Activated T-cell treated with anti-CD3 and anti-CD28 coated beads, Interleukin-2, amount 50 U/mL, for 48 hours (primary cell): ENCODE results near the gene OTULIN.

Experiments used
- DNase-seq, 2 experiments: peaks; one replicate each; pipeline ENCODE4 v3.0.0-alpha.2; 2020

Gene OTULIN

DNA sequence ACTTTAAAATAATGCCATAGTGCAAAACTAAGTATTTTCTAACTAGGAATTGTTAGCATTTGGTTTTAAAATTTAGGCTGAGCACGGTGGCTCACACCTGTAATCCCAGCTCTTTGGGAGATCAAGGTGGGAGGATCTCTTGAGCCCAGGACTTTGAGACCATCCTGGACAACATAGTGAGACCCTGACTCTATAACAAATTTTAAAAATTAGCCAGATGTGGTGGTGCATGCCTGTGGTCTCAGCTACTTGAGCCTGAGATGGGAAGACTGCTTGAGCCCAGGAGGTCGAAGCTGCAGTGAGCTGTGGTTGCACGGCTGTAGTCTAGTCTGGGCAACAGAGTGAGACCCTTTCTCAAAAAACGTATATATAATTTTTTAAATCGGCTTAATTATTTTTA, 4.9 kb downstream of the OTULIN start:
- DNase-seq: no peak

GRCh38 chr5:14669975-14670374, 5.5 kb downstream of the OTULIN start:
- DNase-seq: no peak

DNA sequence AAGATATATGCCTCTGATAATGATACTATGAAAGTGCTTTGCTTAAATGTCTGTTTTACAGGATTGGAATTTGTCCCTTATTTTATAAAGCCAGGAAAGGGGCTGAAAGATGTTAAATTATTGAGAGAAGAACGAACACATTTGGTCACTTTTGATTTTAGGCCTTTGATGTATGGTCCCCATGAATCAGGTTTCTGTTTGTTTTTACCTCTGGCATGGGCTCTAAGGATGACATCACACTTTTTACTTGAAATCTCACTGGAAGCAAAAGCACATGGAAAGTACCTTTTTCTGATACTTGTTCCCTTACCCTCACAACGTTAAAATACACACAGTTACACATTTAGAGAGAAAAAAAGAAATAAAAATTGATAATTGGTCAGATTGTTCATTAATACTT, 6.9 kb downstream of the OTULIN start:
- no peak for DNase-seq

GRCh38 chr5:14672082-14672481, 7.6 kb downstream of the OTULIN start:
- DNase-seq: no peak

GRCh38 chr5:14672484-14673394, 8.2 kb downstream of the OTULIN start:
- DNase-seq: no peak

DNA sequence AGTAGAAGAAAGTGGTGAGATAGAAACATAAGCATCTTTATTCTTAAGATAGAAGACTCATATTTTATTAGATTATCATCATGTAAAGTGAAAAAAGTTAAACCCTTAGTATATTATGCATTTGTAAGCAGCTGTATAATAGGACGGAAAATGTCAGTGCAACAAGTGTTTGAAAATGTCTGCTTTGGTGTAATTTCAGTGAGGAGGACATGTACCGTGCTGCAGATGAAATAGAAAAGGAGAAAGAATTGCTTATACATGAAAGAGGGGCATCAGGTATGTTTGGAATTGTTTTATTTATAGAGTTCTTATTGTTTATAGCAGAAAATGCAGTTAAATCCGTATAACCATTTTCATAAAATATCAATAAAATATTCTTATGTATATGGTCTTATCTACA, 8.9 kb downstream of the OTULIN start:
- DNase-seq: no peak

DNA sequence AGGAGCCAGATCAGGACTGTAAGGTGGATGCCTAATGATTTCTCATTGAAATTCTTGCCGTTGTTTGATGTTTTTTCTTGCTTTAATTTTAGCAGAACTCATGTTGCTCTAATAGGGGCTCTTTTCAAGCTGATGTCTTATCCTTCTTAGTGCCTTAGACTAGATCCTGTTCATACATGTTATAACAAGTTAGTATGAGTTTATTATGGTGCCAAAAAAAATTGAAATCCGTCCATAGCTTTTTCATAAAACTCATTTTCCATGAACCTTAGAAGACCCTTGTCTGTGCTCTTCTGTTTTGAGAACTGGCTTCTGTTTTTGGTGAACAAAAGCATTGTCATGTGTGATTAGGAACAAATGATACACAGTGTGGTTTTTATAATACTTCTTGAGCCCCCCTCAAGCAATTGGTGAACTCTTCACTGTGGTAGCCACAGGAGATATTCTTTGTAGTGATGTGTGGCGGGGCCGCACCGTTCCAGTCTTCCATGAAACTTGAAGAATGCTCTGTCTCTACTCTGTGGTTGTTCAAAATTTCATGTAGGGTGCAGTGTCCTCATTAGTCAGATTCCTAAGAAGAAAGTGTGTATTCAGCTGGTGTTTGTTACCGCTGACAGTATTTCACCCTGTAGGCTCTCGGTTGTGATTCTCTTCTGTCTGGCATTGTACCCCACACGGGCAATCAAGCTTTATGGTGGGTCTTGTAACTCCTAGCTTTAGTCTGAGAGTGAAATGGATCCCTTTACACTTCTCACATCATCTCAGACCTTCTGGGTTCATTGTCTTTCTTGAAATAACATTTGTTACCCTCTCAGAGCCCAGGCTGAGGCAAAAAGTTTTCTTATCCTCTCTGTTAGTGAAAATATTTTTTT, 10.7 kb downstream of the OTULIN start:
- DNase-seq: no peak

- DNase-seq: no peak
Observed at GRCh38 chr5:14675865-14676300, 11.4 kb downstream of the OTULIN start.

DNA sequence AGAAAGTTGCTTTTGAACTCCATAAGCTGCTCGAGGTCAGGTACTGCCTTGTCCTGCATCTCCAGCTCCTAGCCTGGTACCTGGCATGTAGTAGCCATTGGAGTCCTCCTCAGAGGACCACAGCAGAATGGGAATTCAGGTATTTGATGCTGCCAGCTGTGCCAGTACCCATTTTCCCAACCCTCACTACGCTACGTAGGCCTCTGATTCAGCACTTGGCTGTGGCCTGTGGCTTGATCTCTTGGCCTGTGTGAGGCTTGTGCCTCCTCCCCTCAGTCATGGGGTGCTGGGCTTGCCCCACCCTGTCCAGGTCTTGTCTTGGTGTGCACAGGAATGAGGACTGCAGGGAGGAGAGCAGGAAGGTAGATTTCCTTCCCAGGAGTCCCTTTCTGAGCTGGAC, 11.8 kb downstream of the OTULIN start:
- DNase-seq: peak in 1 of 2 experiments; percentile 60

- DNase-seq: no peak
Observed at GRCh38 chr5:14678773-14679334, 14.3 kb downstream of the OTULIN start.

DNA sequence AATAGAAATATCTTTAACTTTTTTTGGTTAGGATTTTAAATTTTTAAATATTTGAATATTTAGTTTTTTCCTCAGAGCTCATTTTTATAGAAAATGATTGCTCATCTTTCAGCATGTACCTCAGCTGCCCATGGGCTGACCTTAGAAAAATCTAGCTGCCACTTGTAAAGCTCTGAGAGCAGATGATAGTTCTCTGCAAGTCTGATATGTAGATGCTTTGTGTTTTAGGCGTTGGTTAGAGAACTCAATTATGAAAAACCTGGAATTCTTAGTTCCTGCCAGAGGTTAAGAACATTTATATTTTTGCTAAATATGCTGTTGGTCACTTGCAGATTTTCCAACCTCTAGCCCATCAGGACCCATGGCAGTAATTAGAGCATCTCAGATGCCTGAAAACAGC, 15.1 kb downstream of the OTULIN start:
- no peak for DNase-seq

DNA sequence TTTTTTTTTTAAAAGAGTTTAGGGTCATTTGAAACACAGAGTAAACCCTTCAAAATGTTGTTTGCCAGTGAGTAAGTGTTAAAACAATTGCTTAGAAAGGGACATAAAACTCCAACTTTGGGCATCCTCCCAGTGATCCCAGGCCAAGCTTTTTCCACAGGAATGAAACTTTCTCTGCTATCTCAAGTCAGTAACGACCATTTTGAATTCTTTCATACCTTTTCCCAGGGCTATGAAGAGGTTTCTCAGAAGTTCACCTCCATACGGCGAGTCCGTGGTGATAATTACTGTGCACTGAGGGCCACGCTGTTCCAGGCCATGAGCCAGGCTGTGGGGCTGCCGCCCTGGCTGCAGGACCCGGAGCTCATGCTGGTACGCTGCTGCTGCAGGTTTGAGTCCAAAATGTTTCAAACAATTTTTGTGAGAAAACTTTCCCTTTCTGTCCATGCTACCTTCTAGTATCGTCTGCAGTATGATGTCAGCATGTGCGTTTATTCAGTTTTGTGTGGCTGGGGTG, 16.8 kb downstream of the OTULIN start:
- DNase-seq: no peak

- DNase-seq: no peak
Observed at GRCh38 chr5:14683906-14684455, 19.5 kb downstream of the OTULIN start.

DNA sequence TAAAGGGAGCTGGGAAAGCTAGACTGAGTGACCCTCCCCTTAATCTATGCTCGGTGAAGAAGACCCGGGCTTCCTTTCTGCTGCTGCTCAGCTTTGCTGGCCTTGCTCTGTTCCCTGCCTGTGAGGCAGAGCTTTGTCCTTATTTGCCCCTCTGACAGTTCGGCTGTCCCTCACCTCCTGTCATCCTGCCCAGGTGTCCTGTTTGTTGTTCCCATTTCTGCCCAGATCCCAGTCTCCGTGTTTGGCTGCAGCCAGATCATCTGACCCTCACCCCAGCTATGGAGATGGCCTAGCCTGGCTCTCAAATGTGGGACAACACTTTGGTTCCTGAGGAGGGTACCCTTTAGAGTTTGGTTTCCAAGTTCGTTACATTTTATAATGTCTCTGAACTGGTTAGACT, 20.2 kb downstream of the OTULIN start:
- no peak for DNase-seq

GRCh38 chr5:14685757-14686156, 21.2 kb downstream of the OTULIN start:
- DNase-seq: peak; percentile 50 to 64

DNA sequence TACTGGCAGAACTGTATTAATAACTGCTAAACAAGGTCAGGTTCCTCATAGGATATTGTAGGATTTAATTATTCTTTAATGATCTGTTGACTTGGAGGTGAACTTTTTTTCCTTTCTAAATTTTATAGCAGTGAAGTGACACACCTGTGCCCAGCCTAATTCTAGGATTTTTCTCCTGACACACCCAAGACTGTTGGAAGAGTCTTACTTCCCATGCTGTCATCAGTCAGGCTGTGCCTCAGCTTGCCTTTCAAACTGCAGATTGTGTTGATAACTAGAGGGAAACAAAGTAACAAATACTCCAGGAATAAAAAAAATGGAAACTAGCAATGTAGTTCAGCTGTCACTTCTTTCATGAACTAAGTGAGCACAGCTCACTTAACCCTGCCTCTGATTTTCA, 22.0 kb downstream of the OTULIN start:
- no peak for DNase-seq

GRCh38 chr5:14687023-14687665, 22.6 kb downstream of the OTULIN start:
- DNase-seq: no peak

DNA sequence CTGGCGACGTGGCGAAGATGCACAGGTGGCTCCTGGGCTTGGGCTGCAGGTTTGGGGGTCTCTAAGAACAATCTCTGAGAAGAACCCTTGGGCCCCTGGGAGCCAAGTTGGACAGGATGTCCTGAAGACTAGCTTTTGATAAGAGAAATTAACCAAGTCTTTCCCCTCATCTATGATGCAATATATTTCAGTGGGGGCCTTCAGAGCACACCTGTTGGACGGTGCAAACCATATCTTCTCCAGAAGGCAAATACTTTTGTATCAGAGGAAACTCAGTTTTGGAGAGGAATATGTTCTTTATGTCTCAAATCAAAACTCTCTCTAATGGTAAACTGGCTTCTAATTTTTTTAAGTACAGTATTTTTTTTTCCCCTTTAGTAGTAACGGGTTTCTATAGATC, 28.6 kb downstream of the OTULIN start:
- no peak for DNase-seq

GRCh38 chr5:14695152-14695551, 30.6 kb downstream of the OTULIN start:
- no peak for DNase-seq

DNA sequence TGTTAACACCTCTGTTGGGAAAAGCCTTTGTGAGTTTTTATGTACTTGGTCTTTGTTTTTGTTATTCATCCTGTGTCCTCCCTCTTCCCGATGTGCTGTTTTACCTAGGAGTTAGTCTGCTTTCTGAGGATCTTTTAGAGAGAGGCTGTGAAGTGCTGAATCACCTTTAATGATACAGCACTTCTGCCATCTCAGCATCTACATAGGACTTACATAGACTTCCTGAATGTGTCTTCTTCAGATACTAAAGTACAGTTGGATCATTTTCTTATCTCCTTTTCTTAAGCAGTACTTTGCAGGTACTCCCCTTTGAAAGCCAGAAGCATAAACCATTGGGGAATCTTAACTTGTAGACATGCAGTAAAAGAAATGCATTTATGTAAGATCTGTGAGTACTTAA, 31.5 kb downstream of the OTULIN start:
- no peak for DNase-seq

- no peak for DNase-seq
Observed at GRCh38 chr5:14696851-14697250, 32.3 kb downstream of the OTULIN start.

DNA sequence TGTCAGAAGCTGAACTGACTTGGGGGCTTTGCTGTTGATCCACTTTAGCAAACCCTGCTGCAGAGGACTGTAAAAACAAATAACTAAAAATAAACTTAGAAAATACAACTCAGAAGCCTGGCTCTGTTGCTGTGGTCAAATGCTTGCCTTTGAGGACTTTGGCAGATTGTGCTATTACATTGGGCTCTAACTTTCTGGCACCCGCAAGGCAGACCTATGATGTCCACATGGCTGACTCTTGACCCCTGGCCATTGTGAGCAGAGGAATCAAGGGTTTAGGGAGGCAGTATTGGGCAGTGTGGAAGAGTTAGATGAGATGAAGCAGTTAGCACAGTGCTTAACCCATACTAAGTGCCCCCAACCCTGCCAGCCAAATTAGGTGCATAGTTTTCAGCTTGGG, 34.0 kb downstream of the OTULIN start:
- DNase-seq: no peak
